Tongue (tissue), 2 donors: Measurements from ENCODE around the gene GALR2. TPM values are rescaled to one million over a fixed set of nuclear protein-coding genes. Genes with fewer than 3 reads are reported as not detected.

Source experiments
- DNase-seq: peaks from one replicate; pipeline ENCODE4 v3.0.0-alpha.2; 2015
- total RNA-seq: library from RNA; depleted of rRNA; stranded (reverse); fragments of >200 nt; gene quantifications from one replicate; pipeline ENCODE4 v1.2.3, GENCODE V29; 2014

Gene GALR2
- total RNA-seq, 1 donor from 2014 or later = not detected

DNA sequence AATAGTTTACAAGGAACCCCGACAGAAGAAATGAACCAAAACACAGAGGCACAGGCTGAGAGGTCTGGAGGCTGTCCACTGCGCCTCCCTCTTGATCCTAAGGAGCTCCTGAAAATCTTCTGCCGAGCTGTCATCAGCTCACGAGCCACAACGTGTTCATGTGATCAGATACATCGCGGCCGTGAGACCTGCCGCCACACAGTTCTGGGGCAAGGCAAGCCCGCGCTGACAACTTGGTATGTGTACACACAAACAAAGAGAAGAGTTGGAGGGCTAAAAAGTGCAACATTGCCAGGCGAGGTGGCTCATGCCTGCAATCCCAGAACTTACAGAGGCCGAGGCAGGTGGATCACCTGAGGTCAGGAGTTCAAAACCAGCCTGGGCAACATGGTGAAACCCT lies 21.4 kb downstream of the GALR2 start:
- DNase-seq = no peak

- DNase-seq = no peak
Measured at GRCh38 chr17:76097716-76098295, 23.2 kb downstream of the GALR2 start.

GRCh38 chr17:76102944-76103273 lies 28.3 kb downstream of the GALR2 start:
- no peak for DNase-seq

DNA sequence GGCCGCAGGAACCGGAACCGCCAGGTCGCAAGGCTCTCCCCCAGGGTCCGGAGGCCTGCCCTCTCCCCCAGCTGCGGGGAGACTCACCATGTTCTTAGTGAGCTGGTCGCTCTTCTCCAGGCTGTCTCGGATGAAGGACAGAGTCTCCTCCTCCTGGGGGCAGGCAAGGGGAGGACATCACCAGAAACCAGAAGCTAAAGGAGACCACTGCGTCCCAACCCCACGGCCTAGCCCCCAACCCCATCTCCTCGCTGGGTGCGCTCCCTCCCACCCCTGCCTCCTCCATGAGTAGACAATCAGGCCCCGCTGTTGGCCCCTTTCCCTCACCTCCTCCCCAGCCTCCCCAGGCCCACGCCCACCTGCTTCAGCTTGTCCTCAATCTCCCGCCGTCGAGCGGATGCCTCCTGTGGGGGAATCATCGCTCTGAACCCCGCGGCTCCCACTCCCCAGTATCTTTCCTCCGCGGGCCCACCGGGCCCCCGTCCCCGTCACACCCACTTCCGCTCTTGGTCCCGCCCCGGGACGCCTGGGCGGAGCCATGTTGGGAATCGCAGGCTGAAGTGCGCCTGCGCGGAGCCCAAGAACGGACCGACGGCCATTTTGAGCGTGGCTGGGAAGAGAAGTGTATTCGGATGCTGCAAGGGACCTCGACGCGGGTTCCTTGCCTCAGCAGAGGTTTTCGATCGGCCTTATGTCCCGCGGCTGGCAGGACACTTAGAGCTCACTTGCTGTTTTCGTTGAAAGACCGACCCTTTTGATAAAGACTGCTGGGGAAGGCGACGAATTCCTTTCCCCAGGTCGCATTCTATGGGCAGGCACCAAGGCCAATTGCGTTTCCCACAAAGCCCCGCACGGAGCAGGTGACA lies 28.9 kb downstream of the GALR2 start, which contains the start of gene EXOC7:
Gene EXOC7 (minus strand): TSS at position 514 of the 866 bp plus-strand sequence. CDS start 95 bp downstream, at position 419.
- DNase-seq = peak; percentile 98

GRCh38 chr17:76104140-76104895 lies 29.7 kb downstream of the GALR2 start:
- no peak for DNase-seq

DNA sequence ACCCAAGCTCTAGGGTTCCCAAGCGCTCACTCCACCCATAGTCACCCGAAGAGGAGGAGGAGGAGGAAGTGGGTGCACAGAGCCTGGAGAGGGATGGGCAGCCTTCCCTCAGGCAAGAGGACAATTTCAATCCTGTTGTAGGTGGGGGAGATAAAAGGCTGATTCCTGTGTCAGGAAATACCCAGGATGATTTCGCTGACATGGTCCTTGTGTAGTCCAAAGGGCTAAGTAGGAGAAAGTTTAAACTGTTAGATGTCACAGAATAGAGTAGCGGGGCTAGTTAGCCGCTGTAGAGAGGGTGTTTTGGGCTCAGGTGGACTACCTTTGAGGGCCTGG lies 30.3 kb downstream of the GALR2 start:
- no peak for DNase-seq

DNA sequence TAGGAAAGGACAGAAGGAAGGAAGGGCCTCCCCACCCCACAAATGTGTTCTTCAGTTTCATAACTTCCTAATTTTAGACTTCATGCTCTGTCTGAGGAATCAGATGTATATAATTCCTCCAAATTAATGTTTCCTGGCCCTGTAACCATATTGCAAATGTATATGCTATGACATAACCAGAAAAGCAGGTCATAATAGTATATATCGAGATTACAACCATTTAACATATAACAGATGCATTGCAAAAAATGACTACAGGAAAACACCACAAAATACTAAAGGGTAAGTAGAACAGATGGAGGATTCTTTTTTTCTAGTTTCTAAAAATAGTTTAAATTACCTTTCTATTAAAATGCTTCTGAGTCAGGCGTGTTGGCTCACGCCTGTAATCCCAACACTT lies 32.1 kb downstream of the GALR2 start:
- DNase-seq = peak; percentile 33

GRCh38 chr17:76107509-76107908 lies 32.9 kb downstream of the GALR2 start:
- no peak for DNase-seq

GRCh38 chr17:76111956-76112355 lies 37.4 kb downstream of the GALR2 start:
- DNase-seq = no peak

DNA sequence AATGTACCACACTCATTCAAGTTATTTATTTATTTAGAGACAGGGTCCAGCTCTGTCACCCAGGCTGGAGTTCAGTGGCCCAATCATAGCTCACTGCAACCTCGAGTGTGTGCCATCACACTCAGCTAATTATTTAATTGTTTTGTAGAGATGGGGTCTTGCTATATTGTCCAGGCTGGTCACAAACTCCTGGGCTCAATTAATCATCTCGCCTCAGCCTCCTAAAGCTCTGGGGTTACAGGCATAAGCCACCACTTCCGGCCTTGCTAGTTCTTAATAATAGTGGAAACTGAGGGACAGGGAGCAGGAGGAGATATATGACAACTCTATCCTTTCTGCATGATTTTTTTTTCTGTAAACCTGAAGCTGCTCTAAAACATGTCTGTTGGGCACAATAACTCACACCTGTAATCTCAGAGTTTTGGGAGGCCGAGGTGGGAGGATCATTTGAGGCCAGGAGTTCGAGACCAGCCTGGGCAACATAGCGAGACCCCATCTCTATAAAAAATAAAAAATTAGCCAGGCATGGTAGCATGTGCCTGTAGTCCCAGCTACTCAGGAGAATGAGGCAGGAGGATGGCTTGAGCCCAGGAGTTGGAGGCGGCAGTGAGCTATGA lies 40.7 kb downstream of the GALR2 start:
- no peak for DNase-seq

DNA sequence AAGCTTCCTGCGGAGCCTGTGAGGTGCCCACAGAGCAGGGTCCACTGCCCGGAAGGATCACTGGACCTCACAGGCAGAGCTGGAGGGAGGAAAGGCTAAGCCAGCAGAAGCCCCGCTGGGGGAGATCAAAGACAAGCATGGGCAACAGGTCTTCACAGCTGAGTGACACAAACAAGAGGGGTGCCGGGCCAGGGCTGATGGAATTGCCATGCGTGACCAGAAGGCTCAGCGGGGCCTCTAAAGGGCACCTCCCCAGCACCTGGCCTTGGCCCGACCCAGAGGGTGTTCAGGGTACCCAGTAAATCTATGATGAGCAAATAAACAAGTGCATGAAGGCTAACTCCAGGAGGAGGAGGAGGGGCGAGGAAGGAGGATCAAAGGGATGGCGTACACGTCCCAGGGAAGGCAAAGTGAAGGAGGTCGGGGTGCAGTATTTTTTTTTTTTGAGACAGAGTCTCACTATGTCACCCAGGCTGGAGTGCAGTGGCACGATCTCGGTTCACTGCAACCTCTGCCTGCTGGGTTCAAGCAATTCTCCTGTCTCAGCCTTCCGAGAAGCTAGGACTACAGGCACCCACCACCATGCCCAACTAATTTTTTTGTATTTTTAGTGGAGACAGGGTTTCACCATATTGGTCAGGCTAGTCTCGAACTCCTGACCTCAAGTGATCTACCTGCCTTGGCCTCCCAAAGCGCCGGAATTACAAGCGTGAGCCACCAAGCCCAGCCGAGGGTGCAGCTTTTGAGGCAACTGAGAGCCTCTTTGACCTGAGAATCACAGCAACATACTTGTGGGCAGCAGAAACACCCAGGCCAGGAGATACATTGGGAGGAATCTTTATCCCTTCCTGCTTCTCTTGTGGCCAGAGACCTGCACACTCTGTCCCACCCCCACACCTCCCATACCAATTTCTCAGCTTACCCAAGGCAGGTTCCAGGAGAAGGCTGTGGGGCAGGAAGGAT lies 45.1 kb downstream of the GALR2 start:
- no peak for DNase-seq

DNA sequence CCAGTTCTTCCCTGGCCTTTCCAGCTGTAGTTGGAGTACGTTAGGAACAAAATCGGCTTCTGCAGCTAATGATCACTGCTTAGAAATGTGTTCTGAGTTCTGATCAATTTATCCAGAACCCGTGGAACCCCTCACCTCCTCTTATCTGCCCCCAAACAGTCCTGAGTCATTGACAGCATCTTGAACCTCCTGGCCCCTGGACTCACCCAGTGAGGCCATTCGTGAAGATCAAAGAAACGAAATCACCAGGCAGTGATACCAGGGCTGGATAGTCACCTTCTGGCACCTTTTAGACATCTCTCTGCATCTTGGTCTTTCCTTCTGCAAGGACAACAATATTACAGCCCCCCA lies 46.1 kb downstream of the GALR2 start:
- no peak for DNase-seq

DNA sequence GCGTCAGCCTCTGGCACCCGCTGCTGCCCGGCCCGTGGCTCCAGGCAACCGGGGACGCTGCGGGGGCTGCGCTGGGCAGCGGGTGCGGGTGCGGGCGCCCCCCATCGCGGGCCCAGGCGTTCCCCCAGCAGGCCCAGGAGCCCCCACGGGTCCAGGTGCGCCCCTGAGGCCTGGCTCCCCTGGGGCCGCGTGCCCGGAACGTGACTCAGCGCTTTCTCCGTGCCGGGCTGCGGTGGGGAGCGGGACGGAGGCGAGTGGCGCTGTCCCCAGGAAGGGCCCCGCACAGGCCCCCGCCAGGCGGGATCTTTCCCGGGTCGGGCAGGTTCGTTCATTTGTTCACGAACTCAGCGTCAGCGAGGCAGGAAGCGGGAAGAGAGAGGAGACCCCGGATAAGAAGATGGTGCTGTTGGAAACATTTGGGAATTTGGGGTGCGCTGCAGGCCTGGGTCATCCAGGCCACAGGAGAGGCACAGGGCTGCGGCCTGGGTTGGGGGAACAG lies 47.4 kb downstream of the GALR2 start:
- DNase-seq = no peak

GRCh38 chr17:76122431-76123190 lies 48.0 kb downstream of the GALR2 start:
- peak; percentile 38 for DNase-seq

GRCh38 chr17:76123191-76123499 lies 48.6 kb downstream of the GALR2 start:
- no peak for DNase-seq

GRCh38 chr17:76123749-76124581 lies 49.4 kb downstream of the GALR2 start:
- DNase-seq = no peak

- no peak for DNase-seq
Measured at GRCh38 chr17:76124582-76125390, 50.2 kb downstream of the GALR2 start.

GRCh38 chr17:76125391-76125675 lies 50.8 kb downstream of the GALR2 start:
- DNase-seq = no peak

DNA sequence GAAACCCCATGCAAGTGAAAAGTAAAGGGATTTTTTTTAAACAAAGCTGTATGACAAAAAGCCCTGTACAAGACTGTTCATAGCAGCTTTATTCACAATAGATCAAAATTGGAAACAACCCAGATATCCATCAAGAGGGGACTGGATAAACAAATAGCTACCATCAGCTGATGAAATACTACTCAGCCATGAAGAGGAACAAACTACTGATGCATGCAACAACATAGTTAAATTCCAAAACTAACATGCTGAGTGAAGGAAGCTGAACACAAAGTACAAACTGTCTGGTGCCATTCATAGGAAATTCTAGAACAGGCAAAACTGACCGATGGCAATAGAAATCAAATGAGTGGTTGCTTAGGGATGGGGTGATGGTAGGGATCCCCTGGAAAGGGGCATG lies 51.3 kb downstream of the GALR2 start:
- no peak for DNase-seq
